ENCODE results near the gene LRBA. TPM values are rescaled to one million over a fixed set of nuclear protein-coding genes. Genes with fewer than 3 reads are reported as not detected.

Gene LRBA
- total and polyA plus RNA-seq, 2 of the 4 experiments (the other 2 are of a cell fraction), result 10.2 to 51.6 TPM

DNA sequence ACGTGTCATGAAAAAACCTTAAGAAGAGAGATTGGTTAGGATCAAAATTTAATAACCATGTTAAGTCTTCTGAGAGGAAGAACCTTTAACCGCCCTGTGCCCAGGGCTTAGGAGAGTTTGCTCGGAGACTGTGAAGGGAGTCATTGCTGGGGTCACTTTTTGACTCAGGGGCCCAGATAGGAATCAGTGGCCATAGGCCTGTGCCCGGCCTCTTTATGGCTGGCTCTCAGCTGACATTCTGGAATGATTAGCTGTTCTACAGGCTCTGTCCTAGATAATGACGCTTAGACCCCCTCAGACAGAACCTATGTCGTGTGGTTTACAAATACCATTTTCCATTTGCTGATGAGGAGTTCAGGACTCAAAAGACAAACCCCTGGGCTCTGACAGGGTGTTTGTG lies 762.8 kb downstream of the LRBA start:
- H3K9me1 ChIP-seq (ENCODE audit: insufficient read depth, low read length), result peaks cover 3% of the 10 kb centered on the region; the same call in 1 of the 2 replicates
- H3K9ac ChIP-seq (ENCODE audit: low read depth, low read length), result no peak overlapping the region
- no peak overlapping the region for H3K23ac ChIP-seq (ENCODE audit: low read depth, low read length)
- dilution Hi-C loops (cut with HindIII; ENCODE audit: low sequenced_read_pairs, unreplicated experiment) (no loop called here), in situ Hi-C loops (cut with MboI; ENCODE audit: low sequenced_read_pairs) (no loop called here), intact Hi-C loops (cut with micrococcal nuclease) (no loop called here)
- peaks cover 3% of the 10 kb centered on the region; the same call in 1 of the 2 replicates for H3K4me1 ChIP-seq (ENCODE audit: control insufficient read depth, insufficient read depth, low read length)
- WGBS, 2 experiments (ENCODE audit: extremely low coverage in 2 of 2, insufficient read length in 1 of 2), result 90% methylated on average over 2 of the region's 6 CpGs; no CpG with 5 or more reads in 1 of the 2 experiments
- ATAC-seq (ENCODE audit: low read depth) (no peak), DNase-seq (no peak)
- no peak overlapping the region for H3K18ac ChIP-seq (ENCODE audit: low read depth, low read length)
- H3K27me3 ChIP-seq (ENCODE audit: control insufficient read depth, insufficient read depth, low read length), result no peaks in the 10 kb centered on the region
- H3K4ac ChIP-seq (ENCODE audit: low read depth, low read length), result no peak overlapping the region
- H4K5ac ChIP-seq (ENCODE audit: low read depth, low read length), result peak overlapping the region; percentile 30; the same call in 1 of the 2 replicates
- H2AK9ac ChIP-seq (replicated peaks; ENCODE audit: low read depth, low read length, poor library complexity), result no peak overlapping the region
- H4K91ac ChIP-seq (ENCODE audit: insufficient read depth, low read depth, low read length), result no peak overlapping the region
- H4K8ac ChIP-seq (ENCODE audit: low read depth in 2 of 2, low read length in 2 of 2), result no peak overlapping the region
- POLR2A ChIA-PET (ENCODE audit: unreplicated experiment), result no interaction called here
- no peak overlapping the region for H2BK15ac ChIP-seq (ENCODE audit: low read depth, low read length)
- H3K4me3 ChIP-seq (ENCODE audit: insufficient read depth, low read depth, low read length), result no peak overlapping the region
- H3K9me3 ChIP-seq (ENCODE audit: control insufficient read depth, insufficient read depth, low read length), result no peaks in the 10 kb centered on the region
- no peak overlapping the region for H2BK20ac ChIP-seq (ENCODE audit: low read depth, low read length)
- H3K4me2 ChIP-seq (ENCODE audit: low read depth, low read length), result no peak overlapping the region
- no peaks in the 10 kb centered on the region for H3K79me1 ChIP-seq (ENCODE audit: low read depth in 1 of 2, low read length in 2 of 2)
- no peak overlapping the region for H3K14ac ChIP-seq (replicated peaks; ENCODE audit: low read depth, low read length)
- no peak overlapping the region for H2BK5ac ChIP-seq (ENCODE audit: low read depth, low read length, poor library complexity, severe bottlenecking)
- H3K27ac ChIP-seq (ENCODE audit: insufficient read depth, low read length), result no peak overlapping the region
- TF ChIP-seq POLR2A (IDR thresholded peaks at IDR 0.05; ENCODE audit: low read depth, low read length), result no peak
- no peak for TF ChIP-seq MAZ (IDR thresholded peaks at IDR 0.05; ENCODE audit: borderline replicate concordance, low read depth, low read length)
- TF ChIP-seq SMC3 (IDR thresholded peaks at IDR 0.05; ENCODE audit: low read depth, low read length), result no peak
- TF ChIP-seq BHLHE40 (IDR thresholded peaks at IDR 0.05; ENCODE audit: low read depth, low read length), result no peak
- no peak for TF ChIP-seq RAD21 (IDR thresholded peaks at IDR 0.05; ENCODE audit: low read length)
- TF ChIP-seq, protein P1, sequence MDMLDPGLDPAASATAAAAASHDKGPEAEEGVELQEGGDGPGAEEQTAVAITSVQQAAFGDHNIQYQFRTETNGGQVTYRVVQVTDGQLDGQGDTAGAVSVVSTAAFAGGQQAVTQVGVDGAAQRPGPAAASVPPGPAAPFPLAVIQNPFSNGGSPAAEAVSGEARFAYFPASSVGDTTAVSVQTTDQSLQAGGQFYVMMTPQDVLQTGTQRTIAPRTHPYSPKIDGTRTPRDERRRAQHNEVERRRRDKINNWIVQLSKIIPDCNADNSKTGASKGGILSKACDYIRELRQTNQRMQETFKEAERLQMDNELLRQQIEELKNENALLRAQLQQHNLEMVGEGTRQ (IDR thresholded peaks at IDR 0.05; ENCODE audit: low read depth, low read length), result no peak
- TF ChIP-seq CHD1 (IDR thresholded peaks at IDR 0.05; ENCODE audit: low read depth, low read length), result no peak
- no peaks in the 10 kb centered on the region for H4K20me1 ChIP-seq (ENCODE audit: insufficient read depth, low read length)
- no TSS peak for BruUV-seq (replicated peaks)
- H2BK120ac ChIP-seq (ENCODE audit: low read depth, low read length), result no peak overlapping the region
- no peak overlapping the region for H2AK5ac ChIP-seq (ENCODE audit: low read depth, low read length)
- CTCF ChIA-PET, result no interaction called here
- peaks cover 29% of the 10 kb centered on the region; the same call in 1 of the 2 replicates for H3K36me3 ChIP-seq (ENCODE audit: control insufficient read depth, insufficient read depth, low read length)
- H3K56ac ChIP-seq (ENCODE audit: extremely low read depth, insufficient read depth, low read length), result no peak overlapping the region
- H2AFZ ChIP-seq (replicated peaks; ENCODE audit: low read length, poor library complexity), result no peak overlapping the region
